Right ventricle myocardium inferior (tissue), 1 donor: ENCODE results near the gene CNTNAP2. TPM values are rescaled to one million over a fixed set of nuclear protein-coding genes. Genes with fewer than 3 reads are reported as not detected.
"Not testable (repeated sequence)": the region's sequence is repeated elsewhere in the genome, so short reads cannot be mapped to it uniquely, and the experiment has no call there.

Experiments used
- ATAC-seq: fragments of 200-7000 bp; cut with Tn5 transposase; one replicate; pipeline ENCODE4 v1.9.1; 2020; ENCODE audit warnings: mild to moderate bottlenecking, moderate library complexity
- DNase-seq: peaks from one replicate; pipeline ENCODE4 v3.0.0; 2021; ENCODE audit errors: missing footprints
- intact Hi-C: fragments of 100-400 bp; cut with DNase I; formaldehyde crosslinking; loops from one replicate; pipeline ENCODE4 v1.11.0; 2022
- total RNA-seq: library from RNA; stranded (reverse); fragmentation: NEBNext Ultra II Directional; extraction: Animal tissue kit (Norgen Biotek cat#: 25700); gene quantifications from one replicate; pipeline ENCODE4 v1.2.1, GENCODE V29; 2021
- donor health status: DM: no; HTN: yes; CAD: no; lungs with severe emphysema.

The CNTNAP2 gene
- total RNA-seq, 1 donor from 2014 or later, result 0.65 TPM

- DNase-seq (no peak), ATAC-seq (no peak)
- intact Hi-C loops, result no loop called here
These were observed 963.4 kb downstream of the CNTNAP2 start for GRCh38 chr7:147079921-147080420.

GRCh38 chr7:147081117-147081516, 964.5 kb downstream of the CNTNAP2 start:
- intact Hi-C loops, result no loop called here
- no peak for ATAC-seq
- no peak for DNase-seq

GRCh38 chr7:147089051-147089461, 972.5 kb downstream of the CNTNAP2 start:
- ATAC-seq (no peak), DNase-seq (no peak)
- intact Hi-C loops, result no loop called here

GRCh38 chr7:147089608-147090007, 973.0 kb downstream of the CNTNAP2 start:
- intact Hi-C loops, result no loop called here
- ATAC-seq (no peak), DNase-seq (no peak)

- ATAC-seq (no peak), DNase-seq (no peak)
- intact Hi-C loops, result no loop called here
These were observed 980.0 kb downstream of the CNTNAP2 start for GRCh38 chr7:147096629-147097028.

- no peak for ATAC-seq
- no peak for DNase-seq
- intact Hi-C loops, result no loop called here
These were observed 986.6 kb downstream of the CNTNAP2 start for GRCh38 chr7:147103224-147103623.

GRCh38 chr7:147106746-147107145, 990.1 kb downstream of the CNTNAP2 start:
- ATAC-seq (no peak), DNase-seq (no peak)
- intact Hi-C loops, result no loop called here

- ATAC-seq, intact Hi-C loops, DNase-seq: not testable (repeated sequence)
These were observed 997.9 kb downstream of the CNTNAP2 start for GRCh38 chr7:147114525-147114924.

- DNase-seq (no peak), ATAC-seq (no peak)
- intact Hi-C loops, result no loop called here
These were observed 1019.8 kb downstream of the CNTNAP2 start for GRCh38 chr7:147136352-147136751.

GRCh38 chr7:147145194-147145593, 1028.6 kb downstream of the CNTNAP2 start:
- no peak for ATAC-seq
- no peak for DNase-seq
- intact Hi-C loops, result no loop called here

GRCh38 chr7:147146169-147146568, 1029.6 kb downstream of the CNTNAP2 start:
- no peak for DNase-seq
- no peak for ATAC-seq
- intact Hi-C loops, result no loop called here

- DNase-seq, result no peak
- intact Hi-C loops, result no loop called here
- no peak for ATAC-seq
These were observed 1035.1 kb downstream of the CNTNAP2 start for GRCh38 chr7:147151661-147152060.

GRCh38 chr7:147153571-147153970, 1037.0 kb downstream of the CNTNAP2 start:
- intact Hi-C loops, result no loop called here
- DNase-seq, result no peak

GRCh38 chr7:147161405-147161804, 1044.8 kb downstream of the CNTNAP2 start:
- DNase-seq (no peak), ATAC-seq (no peak)
- intact Hi-C loops, result no loop called here

More at GRCh38 chr7:147153571-147153970, 1037.0 kb downstream of the CNTNAP2 start:
- ATAC-seq, result no peak

GRCh38 chr7:147170341-147171012, 1053.9 kb downstream of the CNTNAP2 start:
- DNase-seq, result no peak
- intact Hi-C loops, result no loop called here
- ATAC-seq, result no peak

- ATAC-seq (no peak), DNase-seq (no peak)
These were observed 1054.4 kb downstream of the CNTNAP2 start for GRCh38 chr7:147171013-147171391.

GRCh38 chr7:147173883-147174282, 1057.3 kb downstream of the CNTNAP2 start:
- DNase-seq (no peak), ATAC-seq (no peak)
- intact Hi-C loops, result no loop called here

More at GRCh38 chr7:147171013-147171391, 1054.4 kb downstream of the CNTNAP2 start:
- intact Hi-C loops, result no loop called here

- ATAC-seq (no peak), DNase-seq (no peak)
- intact Hi-C loops, result no loop called here
These were observed 1066.3 kb downstream of the CNTNAP2 start for GRCh38 chr7:147182874-147183273.

GRCh38 chr7:147183276-147183675, 1066.7 kb downstream of the CNTNAP2 start:
- no peak for ATAC-seq
- DNase-seq, result no peak
- intact Hi-C loops, result no loop called here

GRCh38 chr7:147188467-147188866, 1071.9 kb downstream of the CNTNAP2 start:
- intact Hi-C loops, result no loop called here
- DNase-seq (no peak), ATAC-seq (no peak)

GRCh38 chr7:147193476-147193875, 1076.9 kb downstream of the CNTNAP2 start:
- ATAC-seq (no peak), DNase-seq (no peak)
- intact Hi-C loops, result no loop called here
